Testis (tissue), 3 donors: Measurements from ENCODE around the gene THTPA. TPM values are rescaled to one million over a fixed set of nuclear protein-coding genes. Genes with fewer than 3 reads are reported as not detected.

Source experiments
- DNase-seq: peaks from one replicate; pipeline ENCODE4 v3.0.0-alpha.2; 2019
- H3K27ac ChIP-seq, 2 donors: fragments of 200-600 bp; sonication (generic); one replicate each; pipeline ENCODE4 v1.5.1; 2019
- H3K27me3 ChIP-seq: fragments of 200-600 bp; sonication (generic); one replicate; pipeline ENCODE4 v1.5.1; 2019
- H3K36me3 ChIP-seq: fragments of 200-600 bp; sonication (generic); one replicate; pipeline ENCODE4 v1.5.1; 2017; ENCODE audit warnings: low read depth; ENCODE audit errors: missing control alignments
- H3K4me1 ChIP-seq: fragments of 200-600 bp; sonication (generic); one replicate; pipeline ENCODE4 v1.5.1; 2019
- H3K4me3 ChIP-seq, 2 donors: fragments of 200-600 bp; sonication (generic); one replicate each; pipeline ENCODE4 v1.5.1; 2017 to 2019
- H3K9me3 ChIP-seq: fragments of 200-600 bp; sonication (generic); one replicate; pipeline ENCODE4 v1.5.1; 2017
- CTCF ChIP-seq, 3 experiments: fragments of 450-650 bp in 2 of 3; fragments of 200-600 bp in 1 of 3; sonication (generic) in 1 of 3; IDR thresholded peaks; one replicate each; pipeline ENCODE4 v1.5.1; 2016 to 2019; ENCODE audit warnings: antibody characterized with exemption in 3 of 3, mild to moderate bottlenecking in 2 of 3, moderate library complexity in 1 of 3
- POLR2A ChIP-seq: fragments of 450-650 bp; IDR thresholded peaks from one replicate; pipeline ENCODE4 v1.6.1; 2017; ENCODE audit warnings: antibody characterized with exemption, mild to moderate bottlenecking, moderate library complexity
- WGBS, 2 donors: methylation state at CpG; one replicate each; pipeline ENCODE4 v1.1.5; 2018; 5-methylcytosine and 5-hydroxymethylcytosine counted together
- intact Hi-C: fragments of 100-400 bp; cut with DNase I; formaldehyde crosslinking; loops from one replicate; pipeline ENCODE4 v1.15.1; 2023; ENCODE audit warnings: low total_unique reads
- polyA plus RNA-seq: library from polyadenylated mRNA; stranded (reverse); fragments of 350-450 nt; fragmentation: Illumina TruSeq; extraction: RNeasy Lipid Tissue Mini Kit (QIAGEN cat#74804); gene quantifications from one replicate; pipeline ENCODE4 v1.2.3, GENCODE V29; 2014; ENCODE audit warnings: low read depth, low replicate concordance; ENCODE audit not compliant: insufficient read depth
- total RNA-seq, 2 donors: library from RNA; depleted of rRNA; stranded (reverse); fragments of >200 nt; gene quantifications; one replicate each; pipeline ENCODE4 v1.2.3, GENCODE V29; 2016

THTPA gene
- total and polyA plus RNA-seq, 3 donors from 2014 or later = 25.1 to 60.3 (median 34.9) TPM

GRCh38 chr14:23562822-23563472 lies 6.9 kb downstream of the THTPA start:
- Histone ChIP-seq H3K27me3 (no peaks in the 10 kb centered on the region), H3K4me3 (no peak overlapping the region), H3K36me3 (no peaks in the 10 kb centered on the region), H3K4me1 (peaks cover 4% of the 10 kb centered on the region), H3K27ac (no peak overlapping the region), H3K9me3 (no peaks in the 10 kb centered on the region)
- intact Hi-C loops = loop anchor here (5.0 kb wide), 1 partner anchor 86 kb away; no protein-coding TSS in a partner anchor
- 80% methylated on average over 2 of the region's 2 CpGs for WGBS, 2 donors
- TF ChIP-seq POLR2A = no peak
- TF ChIP-seq CTCF (IDR thresholded peaks at IDR 0.05) = peak; percentile 77 to 94 (median 83)
- peak; percentile 58 for DNase-seq

- Histone ChIP-seq H3K4me1 (peaks cover 4% of the 10 kb centered on the region), H3K27me3 (no peaks in the 10 kb centered on the region), H3K36me3 (no peaks in the 10 kb centered on the region), H3K9me3 (no peaks in the 10 kb centered on the region), H3K4me3 (no peak overlapping the region), H3K27ac (no peak overlapping the region)
- no peak for DNase-seq
- intact Hi-C loops = loop anchor here (5.0 kb wide), 1 partner anchor 86 kb away; no protein-coding TSS in a partner anchor
- 74 to 79% methylated on average over 10 to 14 of the region's 14 CpGs for WGBS, 2 donors
- TF ChIP-seq POLR2A (no peak), CTCF (IDR thresholded peaks at IDR 0.05) (no peak)
Measured at GRCh38 chr14:23563473-23564180, 7.6 kb downstream of the THTPA start.

GRCh38 chr14:23564181-23564812 lies 8.2 kb downstream of the THTPA start:
- TF ChIP-seq POLR2A (no peak), CTCF (IDR thresholded peaks at IDR 0.05) (no peak)
- intact Hi-C loops = loop anchor here (5.0 kb wide), 1 partner anchor 87 kb away; no protein-coding TSS in a partner anchor
- DNase-seq = no peak
- Histone ChIP-seq H3K36me3 (no peaks in the 10 kb centered on the region), H3K4me1 (peaks cover 4% of the 10 kb centered on the region), H3K27me3 (no peaks in the 10 kb centered on the region), H3K4me3 (no peak overlapping the region), H3K27ac (no peak overlapping the region), H3K9me3 (no peaks in the 10 kb centered on the region)
- WGBS, 2 donors = 85% methylated on average over 12 to 13 of the region's 13 CpGs

- no peak overlapping the region for H3K27ac ChIP-seq
- H3K36me3 ChIP-seq = no peaks in the 10 kb centered on the region
- intact Hi-C loops = loop anchor here (5.0 kb wide), 1 partner anchor 88 kb away; no protein-coding TSS in a partner anchor
- 90 to 94% methylated on average over 7 of the region's 7 CpGs for WGBS, 2 donors
- DNase-seq = no peak
- no peaks in the 10 kb centered on the region for H3K9me3 ChIP-seq
- no peaks in the 10 kb centered on the region for H3K27me3 ChIP-seq
- H3K4me3 ChIP-seq = no peak overlapping the region
- H3K4me1 ChIP-seq = peaks cover 4% of the 10 kb centered on the region
- TF ChIP-seq CTCF (IDR thresholded peaks at IDR 0.05) (no peak), POLR2A (no peak)
Measured at GRCh38 chr14:23564876-23565275, 8.8 kb downstream of the THTPA start.
